ENCODE data around the gene LCN6.
"Not testable (repeated sequence)": the region's sequence is repeated elsewhere in the genome, so short reads cannot be mapped to it uniquely, and the experiment has no call there.

LCN6 gene

DNA sequence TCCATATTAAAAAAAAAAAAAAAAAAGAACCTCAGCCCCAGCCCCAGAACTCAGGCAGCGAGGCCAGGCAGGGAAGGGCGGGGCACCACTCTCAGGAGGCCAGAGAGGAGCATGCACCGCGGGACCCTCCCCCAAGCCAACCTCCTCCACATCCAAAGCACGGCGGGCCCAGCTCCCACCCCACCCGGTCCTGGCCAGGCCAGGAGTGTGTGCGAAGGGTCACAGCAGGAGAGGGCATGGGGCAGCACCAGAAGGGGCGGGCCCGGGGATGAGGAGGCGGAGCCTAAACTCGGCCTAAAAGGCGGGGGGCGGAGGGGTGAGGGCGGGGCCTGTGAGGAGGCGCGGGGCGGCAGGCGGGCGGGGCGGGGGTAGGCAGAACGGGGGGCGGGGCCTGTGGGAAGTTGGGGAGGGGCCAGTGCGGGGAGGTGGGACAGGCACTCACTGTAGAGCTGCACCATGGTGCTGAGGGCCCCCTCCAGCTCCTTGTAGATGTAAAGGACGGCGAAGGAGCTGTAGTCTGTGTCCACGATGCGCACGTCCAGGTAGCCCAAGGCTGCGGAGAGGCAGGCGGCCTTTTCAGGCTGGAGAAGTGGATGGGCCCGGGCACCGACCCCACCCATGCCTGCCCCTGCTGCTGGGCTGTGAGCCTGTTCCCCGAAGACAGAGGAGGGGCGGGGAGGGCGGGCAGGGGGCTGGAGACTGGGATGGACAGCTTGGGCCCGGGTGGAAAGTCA is 14.8 kb upstream of the LCN6 start:
- no peak for DNase-seq (ENCODE audit: extremely low read depth, insufficient read length)
- Histone ChIP-seq H3K4me3 (replicated peaks; ENCODE audit: low read depth, low read length) (no peak overlapping the region), H3K27me3 (replicated peaks; ENCODE audit: control insufficient read depth, insufficient read depth, low read length) (no peaks in the 10 kb centered on the region; the same call in 1 of the 2 replicates), H3K36me3 (ENCODE audit: control insufficient read depth, insufficient read depth, low read length) (no peaks in the 10 kb centered on the region)
- TF ChIP-seq, protein P1, sequence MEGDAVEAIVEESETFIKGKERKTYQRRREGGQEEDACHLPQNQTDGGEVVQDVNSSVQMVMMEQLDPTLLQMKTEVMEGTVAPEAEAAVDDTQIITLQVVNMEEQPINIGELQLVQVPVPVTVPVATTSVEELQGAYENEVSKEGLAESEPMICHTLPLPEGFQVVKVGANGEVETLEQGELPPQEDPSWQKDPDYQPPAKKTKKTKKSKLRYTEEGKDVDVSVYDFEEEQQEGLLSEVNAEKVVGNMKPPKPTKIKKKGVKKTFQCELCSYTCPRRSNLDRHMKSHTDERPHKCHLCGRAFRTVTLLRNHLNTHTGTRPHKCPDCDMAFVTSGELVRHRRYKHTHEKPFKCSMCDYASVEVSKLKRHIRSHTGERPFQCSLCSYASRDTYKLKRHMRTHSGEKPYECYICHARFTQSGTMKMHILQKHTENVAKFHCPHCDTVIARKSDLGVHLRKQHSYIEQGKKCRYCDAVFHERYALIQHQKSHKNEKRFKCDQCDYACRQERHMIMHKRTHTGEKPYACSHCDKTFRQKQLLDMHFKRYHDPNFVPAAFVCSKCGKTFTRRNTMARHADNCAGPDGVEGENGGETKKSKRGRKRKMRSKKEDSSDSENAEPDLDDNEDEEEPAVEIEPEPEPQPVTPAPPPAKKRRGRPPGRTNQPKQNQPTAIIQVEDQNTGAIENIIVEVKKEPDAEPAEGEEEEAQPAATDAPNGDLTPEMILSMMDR (IDR thresholded peaks at IDR 0.05; ENCODE audit: insufficient read depth, low read length, poor library complexity, severe bottlenecking), result no peak

DNA sequence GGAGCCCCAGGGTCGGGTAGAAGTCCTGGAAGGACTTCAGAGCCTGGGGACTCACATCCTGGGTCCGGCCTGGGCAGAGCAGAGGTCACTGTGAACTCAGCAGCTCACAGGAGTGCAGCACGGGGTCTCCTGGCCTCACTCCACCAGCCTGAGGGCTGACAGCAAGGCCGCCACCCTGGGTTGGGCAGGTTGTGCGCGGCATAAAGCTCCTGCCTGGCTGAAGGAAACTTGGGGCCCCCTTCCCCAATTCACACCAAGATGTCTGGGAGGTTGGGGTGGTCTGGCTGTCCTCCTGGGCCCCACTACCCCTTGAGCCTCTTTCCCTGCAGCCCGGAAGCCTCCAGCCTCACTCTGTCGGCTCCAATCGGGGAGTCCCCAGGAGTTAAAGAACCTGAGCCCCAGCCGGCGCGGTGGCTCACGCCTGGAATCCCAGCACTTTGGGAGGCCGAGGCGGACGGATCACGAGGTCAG is 13.9 kb upstream of the LCN6 start:
- no peak overlapping the region for H3K4me3 ChIP-seq (replicated peaks; ENCODE audit: low read depth, low read length)
- H3K36me3 ChIP-seq (ENCODE audit: control insufficient read depth, insufficient read depth, low read length), result no peaks in the 10 kb centered on the region
- no peak for DNase-seq (ENCODE audit: extremely low read depth, insufficient read length)
- TF ChIP-seq, protein P1 (IDR thresholded peaks at IDR 0.05; ENCODE audit: insufficient read depth, low read length, poor library complexity, severe bottlenecking), result no peak
- no peaks in the 10 kb centered on the region for H3K27me3 ChIP-seq (replicated peaks; ENCODE audit: control insufficient read depth, insufficient read depth, low read length)

DNA sequence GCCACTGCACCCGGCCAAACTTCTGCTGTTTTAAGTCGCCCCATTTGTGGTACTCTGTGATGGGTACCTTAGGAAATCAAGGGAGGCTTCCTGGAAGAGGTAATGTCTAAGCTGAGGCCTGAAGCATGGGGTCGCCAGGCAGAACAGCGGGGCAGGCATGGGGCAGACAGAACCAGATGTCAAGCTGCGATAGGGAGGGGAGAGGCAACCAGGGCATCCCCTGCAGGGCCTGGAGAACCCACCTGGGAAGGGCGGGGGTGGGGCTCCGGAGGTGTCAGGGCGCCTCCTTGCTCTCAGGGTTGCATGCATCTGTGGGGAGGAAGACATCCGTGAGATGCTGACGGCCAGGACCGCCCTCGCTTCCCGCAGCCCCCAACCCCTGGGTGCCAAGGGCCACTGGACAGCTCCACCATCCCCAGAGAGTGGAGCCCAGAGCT is 13.2 kb upstream of the LCN6 start:
- no peaks in the 10 kb centered on the region for H3K27me3 ChIP-seq (replicated peaks; ENCODE audit: control insufficient read depth, insufficient read depth, low read length)
- TF ChIP-seq, protein P1 (IDR thresholded peaks at IDR 0.05; ENCODE audit: insufficient read depth, low read length, poor library complexity, severe bottlenecking), result no peak

DNA sequence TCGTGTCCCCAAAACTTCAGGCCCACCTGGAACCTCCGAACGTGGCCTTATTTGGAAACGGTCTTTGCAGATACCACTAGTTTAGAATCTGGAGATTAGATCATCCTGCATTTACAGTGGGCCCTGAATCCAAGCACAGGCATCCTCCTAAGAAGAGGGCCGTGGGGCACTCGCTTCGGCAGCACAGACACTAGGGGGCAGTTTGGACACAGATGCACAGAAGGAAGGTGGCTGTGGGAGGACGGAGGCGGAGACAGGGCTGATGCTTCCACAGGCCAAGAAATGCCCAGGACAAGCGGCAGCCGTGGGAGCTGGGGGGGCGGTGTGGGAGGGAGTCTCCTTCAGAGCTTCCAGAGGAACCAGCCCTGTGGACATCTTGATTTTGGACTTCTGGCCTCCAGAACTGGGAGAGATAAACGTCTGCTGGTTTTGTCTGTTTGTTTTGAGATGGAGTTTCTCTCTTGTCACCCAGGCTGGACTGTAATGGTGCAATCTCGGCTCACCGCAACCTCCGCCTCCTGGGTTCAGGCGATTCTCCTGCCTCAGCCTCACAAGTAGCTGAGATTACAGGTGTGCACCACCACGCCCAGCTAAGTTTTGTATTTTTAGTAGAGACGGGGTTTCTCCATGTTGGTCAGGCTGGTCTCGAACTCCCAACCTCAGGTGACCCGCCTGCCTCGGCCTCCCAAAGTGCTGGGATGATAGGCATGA is 12.7 kb upstream of the LCN6 start:
- H3K4me3 ChIP-seq (replicated peaks; ENCODE audit: low read depth, low read length); DNase-seq (ENCODE audit: extremely low read depth, insufficient read length); H3K36me3 ChIP-seq (ENCODE audit: control insufficient read depth, insufficient read depth, low read length); H3K27me3 ChIP-seq (replicated peaks; ENCODE audit: control insufficient read depth, insufficient read depth, low read length): not testable (repeated sequence)
- TF ChIP-seq, protein P1 (IDR thresholded peaks at IDR 0.05; ENCODE audit: insufficient read depth, low read length, poor library complexity, severe bottlenecking), result peak; percentile 77

More for the DNA sequence above, 13.2 kb upstream of the LCN6 start:
- Histone ChIP-seq H3K4me3 (replicated peaks; ENCODE audit: low read depth, low read length) (no peak overlapping the region), H3K36me3 (ENCODE audit: control insufficient read depth, insufficient read depth, low read length) (no peaks in the 10 kb centered on the region)
- no peak for DNase-seq (ENCODE audit: extremely low read depth, insufficient read length)

DNA sequence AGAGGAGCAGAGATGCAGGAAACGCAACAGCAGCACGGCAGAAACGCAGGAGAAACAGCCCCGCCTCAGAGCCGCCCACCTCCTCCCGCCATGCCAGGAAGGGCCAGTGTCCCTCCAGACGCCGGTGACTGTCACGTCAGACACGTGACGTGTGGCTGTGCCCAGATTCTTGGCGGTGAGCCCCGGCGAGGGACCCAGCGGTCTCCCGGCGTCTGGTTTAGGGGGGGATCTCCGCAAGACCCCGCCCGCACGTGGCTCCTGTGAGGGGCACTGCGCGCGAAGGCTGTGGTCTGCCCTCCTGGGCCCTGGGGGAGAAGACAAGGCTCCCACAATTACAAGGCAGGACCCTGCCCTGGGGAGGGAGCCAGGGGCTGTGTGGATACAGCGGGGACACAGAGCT is 12.1 kb upstream of the LCN6 start:
- DNase-seq (ENCODE audit: extremely low read depth, insufficient read length), result no peak

More for the DNA sequence above, 12.1 kb upstream of the LCN6 start:
- Histone ChIP-seq H3K4me3 (replicated peaks; ENCODE audit: low read depth, low read length) (no peak overlapping the region), H3K27me3 (replicated peaks; ENCODE audit: control insufficient read depth, insufficient read depth, low read length) (no peaks in the 10 kb centered on the region), H3K36me3 (ENCODE audit: control insufficient read depth, insufficient read depth, low read length) (no peaks in the 10 kb centered on the region)
- TF ChIP-seq, protein P1 (IDR thresholded peaks at IDR 0.05; ENCODE audit: insufficient read depth, low read length, poor library complexity, severe bottlenecking), result no peak

All from GM06990 (cell line).